H1 (cell line): ENCODE data around the gene BTRC. TPM values are rescaled to one million over a fixed set of nuclear protein-coding genes. Genes with fewer than 3 reads are reported as not detected.

Experiments
- FOSL1 ChIP-seq: IDR thresholded peaks from 2 replicates; pipeline ENCODE4 v1.6.1; 2011; ENCODE audit warnings: mild to moderate bottlenecking, low read depth, low read length, moderate library complexity; ENCODE audit not compliant: insufficient read depth
- GABPA ChIP-seq: IDR thresholded peaks from 2 replicates; pipeline ENCODE4 v1.6.1; 2011; ENCODE audit warnings: mild to moderate bottlenecking, low read length, moderate library complexity, borderline replicate concordance; ENCODE audit not compliant: insufficient read depth
- NRF1 ChIP-seq: IDR thresholded peaks from 2 replicates; pipeline ENCODE4 v1.6.1; 2011; ENCODE audit warnings: mild to moderate bottlenecking, low read depth, low read length, improper control_type of control experiment
- RBBP5 ChIP-seq: IDR thresholded peaks from 2 replicates; pipeline ENCODE4 v1.7.1; 2012; ENCODE audit warnings: low read depth, mild to moderate bottlenecking, inconsistent platforms, low read length, moderate library complexity, borderline replicate concordance
- polyA plus RNA-seq, 7 experiments: library from polyadenylated mRNA; depleted of rRNA in 3 of 7; stranded (reverse) in 5 of 7; unstranded in 2 of 7; fragments of >200 nt in 5 of 7; fragments of 200-250 nt in 2 of 7; gene quantifications; 1 replicate in 5 of 7; 2 replicates in 1 of 7; 4 replicates in 1 of 7; pipeline versions ENCODE4 v1.2.1 to v1.2.3, GENCODE V29; 2011 to 2013; ENCODE audit warnings: missing spikeins in 2 of 7, mixed read lengths in 2 of 7
- total RNA-seq: library from RNA; stranded (reverse); fragmentation: NEBNext Ultra II Directional; extraction: Animal tissue kit (Norgen Biotek cat#: 25700); gene quantifications from 2 replicates; pipeline ENCODE4 v1.2.1, GENCODE V29; 2021

BTRC gene
- total and polyA plus RNA-seq, 2 of the 8 experiments (the other 6 are each of a cell fraction or from before 2014, with no cell fraction given), result 9.9 to 24.7 TPM

DNA sequence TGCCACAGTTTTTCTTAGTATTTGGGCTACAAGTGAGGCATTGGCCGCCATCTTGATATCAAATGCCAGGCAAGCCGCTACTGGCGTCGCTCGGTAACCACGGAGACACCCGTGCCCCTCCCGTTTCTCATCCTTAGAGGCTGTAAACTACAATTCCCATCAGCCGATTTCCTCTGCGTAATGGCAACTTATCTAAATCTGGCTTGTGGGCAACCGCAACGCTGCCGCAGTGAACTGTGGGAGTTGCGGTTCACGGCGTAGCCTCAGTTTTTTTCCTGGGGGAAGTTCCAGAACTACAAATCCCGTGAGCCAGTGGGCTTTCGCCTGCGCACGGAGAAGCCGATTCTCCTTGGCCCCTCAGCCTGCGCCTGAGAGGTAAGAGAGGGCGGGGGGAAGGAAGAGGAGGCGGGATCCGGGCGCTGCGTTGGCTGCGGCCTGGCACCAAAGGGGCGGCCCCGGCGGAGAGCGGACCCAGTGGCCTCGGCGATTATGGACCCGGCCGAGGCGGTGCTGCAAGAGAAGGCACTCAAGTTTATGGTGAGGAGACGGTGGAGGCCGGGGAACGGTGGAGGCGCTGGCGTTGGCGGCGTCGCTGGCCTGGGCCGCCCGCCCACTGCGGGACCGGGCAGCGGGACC is at the start of gene BTRC (continued):
- TF ChIP-seq GABPA (no peak), NRF1 (peak; percentile 59), FOSL1 (no peak), RBBP5 (no peak)
